Forelimb muscle (tissue), 1 donor: ENCODE results near the gene YIPF7. TPM values are rescaled to one million over a fixed set of nuclear protein-coding genes. Genes with fewer than 3 reads are reported as not detected.

Experiments
- DNase-seq: peaks from one replicate; pipeline ENCODE4 v3.0.0-alpha.2; 2013; ENCODE audit warnings: low read depth
- polyA plus RNA-seq: library from polyadenylated mRNA; unstranded; fragments of 120-200 nt; gene quantifications from one replicate; pipeline ENCODE4 v1.2.1, GENCODE V29; 2013; ENCODE audit not compliant: insufficient read length

YIPF7 gene
- polyA plus RNA-seq, 1 donor: 2.8 TPM

GRCh38 chr4:44623676-44624075 lies 27.7 kb downstream of the YIPF7 start:
- peak; percentile 45 for DNase-seq

- DNase-seq: no peak
These were observed 34.8 kb downstream of the YIPF7 start for GRCh38 chr4:44616621-44617020.

- no peak for DNase-seq
These were observed 68.0 kb downstream of the YIPF7 start for GRCh38 chr4:44583393-44583792.

- DNase-seq: no peak
These were observed 71.2 kb downstream of the YIPF7 start for GRCh38 chr4:44580231-44580630.

GRCh38 chr4:44578954-44579353 lies 72.5 kb downstream of the YIPF7 start:
- no peak for DNase-seq

Other genes with a start within 250 kb of the YIPF7 start
- 0.09 TPM for gene KCTD8, start 202.8 kb downstream of the YIPF7 start, polyA plus RNA-seq
- gene GUF1, start 26.8 kb upstream of the YIPF7 start, polyA plus RNA-seq: 20.9 TPM
- 18.6 TPM for gene GNPDA2, start 74.9 kb upstream of the YIPF7 start, polyA plus RNA-seq